Uterus (tissue), 4 donors: ENCODE results near the gene ARAP3. TPM values are rescaled to one million over a fixed set of nuclear protein-coding genes. Genes with fewer than 3 reads are reported as not detected.

Experiments
- DNase-seq, 2 donors: peaks; one replicate each; pipeline ENCODE4 v3.0.0-alpha.2; 2019 to 2020
- H3K27ac ChIP-seq, 2 donors: fragments of 200-600 bp; sonication (generic); 1 replicate in 1 of 2; 2 replicates in 1 of 2; pipeline ENCODE4 v1.5.1; 2016 to 2018
- H3K27me3 ChIP-seq, 2 donors: fragments of 200-600 bp; sonication (generic); one replicate each; pipeline ENCODE4 v1.5.1; 2018 to 2019; ENCODE audit warnings: control low read depth in 1 of 2
- H3K36me3 ChIP-seq, 2 donors: fragments of 200-600 bp; sonication (generic); one replicate each; pipeline ENCODE4 v1.5.1; 2019; ENCODE audit warnings: control low read depth in 1 of 2
- H3K4me1 ChIP-seq, 2 donors: fragments of 200-600 bp; sonication (generic); one replicate each; pipeline ENCODE4 v1.5.1; 2018 to 2019; ENCODE audit warnings: control low read depth in 1 of 2
- H3K4me3 ChIP-seq, 2 donors: fragments of 200-600 bp; sonication (generic); 1 replicate in 1 of 2; 2 replicates in 1 of 2; pipeline ENCODE4 v1.5.1; 2018 to 2019; ENCODE audit warnings: mild to moderate bottlenecking in 1 of 2
- H3K9me3 ChIP-seq, 2 donors: fragments of 200-600 bp; sonication (generic); one replicate each; pipeline ENCODE4 v1.5.1; 2019; ENCODE audit warnings: control low read depth in 1 of 2
- CTCF ChIP-seq, 4 experiments: fragments of 200-600 bp in 2 of 4; fragments of 450-650 bp in 2 of 4; sonication (generic) in 2 of 4; IDR thresholded peaks; one replicate each; pipeline ENCODE4 v1.5.1; 2016 to 2019; ENCODE audit warnings: antibody characterized with exemption in 4 of 4, mild to moderate bottlenecking in 2 of 4, moderate library complexity in 1 of 4
- POLR2A ChIP-seq, 2 donors: fragments of 450-650 bp; IDR thresholded peaks; one replicate each; pipeline ENCODE4 v1.6.1; 2016; ENCODE audit warnings: antibody characterized with exemption in 2 of 2, mild to moderate bottlenecking in 1 of 2, moderate library complexity in 1 of 2
- intact Hi-C: fragments of 100-400 bp; cut with DNase I; formaldehyde crosslinking; loops from one replicate; pipeline ENCODE4 v1.15.1; 2023; ENCODE audit warnings: low total_unique reads
- total RNA-seq, 4 donors: library from RNA; depleted of rRNA in 3 of 4; stranded (reverse); fragments of >200 nt in 3 of 4; gene quantifications; one replicate each; pipeline versions ENCODE4 v1.1.0 to v1.2.4, GENCODE V29; 2014 to 2023
- donor health status: DM: yes; HTN: yes; CAD: no.

The ARAP3 gene
- total RNA-seq, 4 donors from 2014 or later: 4.1 to 39.9 (median 12.5) TPM

GRCh38 chr5:141672841-141673813 is 8.9 kb downstream of the ARAP3 start:
- Histone ChIP-seq H3K27me3 (no peaks in the 10 kb centered on the region), H3K9me3 (no peaks in the 10 kb centered on the region), H3K4me3 (no peak overlapping the region), H3K4me1 (no peaks in the 10 kb centered on the region), H3K27ac (no peak overlapping the region), H3K36me3 (no peaks in the 10 kb centered on the region)
- TF ChIP-seq CTCF (IDR thresholded peaks at IDR 0.05): no peak
- no peak for TF ChIP-seq POLR2A (IDR thresholded peaks at IDR 0.05)
- no peak for DNase-seq
- intact Hi-C loops: no loop called here

GRCh38 chr5:141672071-141672840 is 9.8 kb downstream of the ARAP3 start:
- no peak overlapping the region for H3K27ac ChIP-seq
- no peaks in the 10 kb centered on the region for H3K4me1 ChIP-seq
- H3K4me3 ChIP-seq: no peak overlapping the region
- H3K36me3 ChIP-seq: no peaks in the 10 kb centered on the region
- intact Hi-C loops: no loop called here
- H3K27me3 ChIP-seq: no peaks in the 10 kb centered on the region
- no peaks in the 10 kb centered on the region for H3K9me3 ChIP-seq
- DNase-seq: no peak
- TF ChIP-seq POLR2A (IDR thresholded peaks at IDR 0.05) (no peak), CTCF (IDR thresholded peaks at IDR 0.05) (no peak)

GRCh38 chr5:141669520-141669919 is 12.5 kb downstream of the ARAP3 start:
- Histone ChIP-seq H3K9me3 (no peaks in the 10 kb centered on the region), H3K4me1 (no peaks in the 10 kb centered on the region), H3K27ac (no peak overlapping the region), H3K4me3 (no peak overlapping the region), H3K27me3 (no peaks in the 10 kb centered on the region), H3K36me3 (no peaks in the 10 kb centered on the region)
- no peak for TF ChIP-seq CTCF (IDR thresholded peaks at IDR 0.05)
- no peak for TF ChIP-seq POLR2A (IDR thresholded peaks at IDR 0.05)
- intact Hi-C loops: no loop called here
- DNase-seq: no peak

GRCh38 chr5:141668601-141669265 is 13.3 kb downstream of the ARAP3 start:
- no peak overlapping the region for H3K4me3 ChIP-seq
- intact Hi-C loops: no loop called here
- H3K4me1 ChIP-seq: no peaks in the 10 kb centered on the region
- H3K27me3 ChIP-seq: no peaks in the 10 kb centered on the region
- TF ChIP-seq CTCF (IDR thresholded peaks at IDR 0.05) (no peak), POLR2A (IDR thresholded peaks at IDR 0.05) (no peak)
- H3K36me3 ChIP-seq: no peaks in the 10 kb centered on the region
- no peak for DNase-seq
- no peaks in the 10 kb centered on the region for H3K9me3 ChIP-seq
- no peak overlapping the region for H3K27ac ChIP-seq
